HG03432 (cell line): ENCODE data around the gene ARHGEF10L.
"Not testable (repeated sequence)": the region's sequence is repeated elsewhere in the genome, so short reads cannot be mapped to it uniquely, and the experiment has no call there.

Experiments used
- ATAC-seq: cut with Tn5 transposase; IDR thresholded peaks from one replicate; pipeline ENCODE4 v1.9.1; 2021; ENCODE audit warnings: mild to moderate bottlenecking, moderate library complexity; ENCODE audit not compliant: unreplicated experiment

ARHGEF10L gene, protein sequence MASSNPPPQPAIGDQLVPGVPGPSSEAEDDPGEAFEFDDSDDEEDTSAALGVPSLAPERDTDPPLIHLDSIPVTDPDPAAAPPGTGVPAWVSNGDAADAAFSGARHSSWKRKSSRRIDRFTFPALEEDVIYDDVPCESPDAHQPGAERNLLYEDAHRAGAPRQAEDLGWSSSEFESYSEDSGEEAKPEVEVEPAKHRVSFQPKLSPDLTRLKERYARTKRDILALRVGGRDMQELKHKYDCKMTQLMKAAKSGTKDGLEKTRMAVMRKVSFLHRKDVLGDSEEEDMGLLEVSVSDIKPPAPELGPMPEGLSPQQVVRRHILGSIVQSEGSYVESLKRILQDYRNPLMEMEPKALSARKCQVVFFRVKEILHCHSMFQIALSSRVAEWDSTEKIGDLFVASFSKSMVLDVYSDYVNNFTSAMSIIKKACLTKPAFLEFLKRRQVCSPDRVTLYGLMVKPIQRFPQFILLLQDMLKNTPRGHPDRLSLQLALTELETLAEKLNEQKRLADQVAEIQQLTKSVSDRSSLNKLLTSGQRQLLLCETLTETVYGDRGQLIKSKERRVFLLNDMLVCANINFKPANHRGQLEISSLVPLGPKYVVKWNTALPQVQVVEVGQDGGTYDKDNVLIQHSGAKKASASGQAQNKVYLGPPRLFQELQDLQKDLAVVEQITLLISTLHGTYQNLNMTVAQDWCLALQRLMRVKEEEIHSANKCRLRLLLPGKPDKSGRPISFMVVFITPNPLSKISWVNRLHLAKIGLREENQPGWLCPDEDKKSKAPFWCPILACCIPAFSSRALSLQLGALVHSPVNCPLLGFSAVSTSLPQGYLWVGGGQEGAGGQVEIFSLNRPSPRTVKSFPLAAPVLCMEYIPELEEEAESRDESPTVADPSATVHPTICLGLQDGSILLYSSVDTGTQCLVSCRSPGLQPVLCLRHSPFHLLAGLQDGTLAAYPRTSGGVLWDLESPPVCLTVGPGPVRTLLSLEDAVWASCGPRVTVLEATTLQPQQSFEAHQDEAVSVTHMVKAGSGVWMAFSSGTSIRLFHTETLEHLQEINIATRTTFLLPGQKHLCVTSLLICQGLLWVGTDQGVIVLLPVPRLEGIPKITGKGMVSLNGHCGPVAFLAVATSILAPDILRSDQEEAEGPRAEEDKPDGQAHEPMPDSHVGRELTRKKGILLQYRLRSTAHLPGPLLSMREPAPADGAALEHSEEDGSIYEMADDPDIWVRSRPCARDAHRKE (N-terminal part only)

DNA sequence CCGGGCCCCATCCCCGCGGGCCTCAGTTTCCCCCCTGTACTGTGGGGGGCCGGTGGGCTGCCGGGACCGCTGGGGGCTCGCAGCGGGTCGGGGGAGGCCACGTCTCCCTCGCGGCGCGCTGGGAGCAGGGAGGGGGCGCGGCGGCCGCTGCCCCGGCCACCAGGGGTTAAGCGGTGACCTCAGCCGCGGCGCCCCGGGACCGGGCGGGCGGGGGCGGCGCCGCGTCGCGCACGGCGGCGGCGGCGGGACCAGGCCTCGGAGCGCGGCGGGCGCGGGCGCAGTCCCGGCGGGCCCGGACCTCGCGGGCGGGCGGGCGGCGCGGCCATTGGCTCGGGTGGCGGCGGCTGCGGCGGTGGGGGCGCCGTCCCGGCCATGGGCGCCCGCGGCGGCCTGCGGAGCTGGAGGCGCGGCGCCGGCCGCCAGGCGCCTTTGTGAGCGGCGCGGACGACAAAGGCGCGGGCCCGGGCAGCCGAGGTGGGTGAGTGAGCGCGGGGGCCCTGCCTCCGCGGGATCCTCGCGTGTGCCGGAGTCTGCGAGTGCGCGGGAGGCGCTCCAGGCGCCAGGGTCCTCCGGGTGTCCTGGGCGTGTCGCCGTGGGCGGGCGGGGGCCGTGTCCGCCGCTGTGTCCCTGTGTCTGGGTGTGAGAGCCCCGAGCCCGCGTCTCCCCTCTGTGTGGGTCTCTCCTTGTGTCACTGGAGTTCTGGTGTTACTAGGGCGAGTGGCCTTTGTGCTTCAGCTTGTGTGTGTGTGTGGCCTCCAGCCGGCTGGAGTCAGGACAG, at the start of gene ARHGEF10L:
TSS of gene ARHGEF10L (plus strand) at position 222 of the 778 bp plus-strand sequence. CDS start 40,898 bp downstream, outside the sequence.
- no peak for ATAC-seq

DNA sequence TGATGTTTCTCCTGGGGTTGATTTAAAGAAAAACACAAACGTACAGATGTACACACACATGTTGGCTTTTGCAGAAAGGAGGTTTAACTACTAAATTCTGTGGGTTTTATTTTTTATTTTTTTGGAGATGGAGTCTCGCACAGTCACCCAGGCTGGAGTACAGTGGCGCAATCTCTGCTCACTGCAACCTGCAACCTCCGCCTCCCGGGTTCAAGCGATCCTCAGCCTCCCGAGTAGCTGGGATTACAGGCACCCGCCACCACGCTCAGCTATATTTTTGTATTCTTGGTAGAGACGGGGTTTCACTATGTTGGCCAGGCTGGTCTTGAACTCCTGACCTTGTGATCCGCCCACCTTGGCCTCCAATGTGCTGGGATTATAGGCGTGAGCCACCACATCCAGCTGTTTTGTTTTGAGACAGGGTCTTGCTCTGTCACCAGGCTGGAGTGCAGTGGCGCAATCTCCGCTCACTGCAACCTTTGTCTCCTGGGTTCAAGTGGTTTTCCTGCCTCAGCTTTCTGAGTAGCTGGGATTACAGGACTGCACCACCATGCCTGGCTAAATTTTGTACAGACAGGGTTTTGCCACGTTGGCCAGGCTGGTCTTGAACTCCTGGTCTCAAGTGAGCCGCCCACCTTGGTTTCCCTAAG, 49.6 kb upstream of the ARHGEF10L start:
- not testable (repeated sequence) for ATAC-seq

DNA sequence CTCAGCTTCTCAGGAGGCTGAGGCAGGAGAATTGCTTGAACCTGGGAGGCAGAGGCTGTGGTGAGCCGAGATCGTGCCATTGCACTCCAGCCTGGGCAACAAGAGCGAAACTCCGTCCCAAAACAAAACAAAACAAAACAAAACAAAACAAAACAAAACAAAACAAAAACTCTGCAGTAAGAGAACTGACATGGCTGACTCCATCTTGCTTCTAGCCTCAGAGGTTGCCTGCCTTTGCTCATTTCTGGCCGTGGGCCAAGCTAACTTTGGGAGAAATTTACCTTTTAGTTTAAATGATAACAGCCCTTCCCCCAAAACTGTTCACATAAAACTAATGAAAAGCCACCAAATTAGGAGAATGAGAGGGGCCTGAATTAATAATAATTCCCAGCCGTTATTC, 48.8 kb upstream of the ARHGEF10L start:
- ATAC-seq, result not testable (repeated sequence)

DNA sequence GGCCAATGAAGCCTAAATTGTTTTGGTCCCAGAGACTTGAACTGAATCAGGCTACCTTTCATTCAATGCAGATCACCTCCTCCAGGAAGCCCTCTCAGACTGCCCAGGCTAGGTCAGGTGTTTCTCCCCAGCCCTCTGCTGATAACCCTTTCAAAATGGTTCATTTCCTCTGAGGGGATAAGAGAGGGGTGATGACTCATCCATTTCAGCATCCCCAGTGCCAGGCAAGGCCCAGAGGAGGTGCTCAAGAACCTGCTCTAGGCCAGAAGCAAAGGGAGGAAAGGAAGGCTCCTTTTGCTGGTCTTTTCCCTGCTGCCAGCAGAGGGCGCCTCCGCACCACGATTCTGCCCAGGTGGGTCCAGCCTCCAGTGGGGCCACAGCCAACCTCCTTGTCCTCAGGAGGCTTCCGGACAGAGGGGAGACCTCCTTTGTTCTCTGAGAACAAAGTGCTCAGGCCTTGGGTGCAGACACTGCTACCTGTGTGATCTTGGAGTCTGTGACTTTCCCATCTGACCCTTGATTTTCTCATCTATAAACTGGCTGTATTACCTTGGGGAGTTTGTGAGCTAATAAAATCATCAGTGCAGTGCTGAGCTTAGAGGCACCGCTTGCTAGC, 45.3 kb upstream of the ARHGEF10L start:
- no peak for ATAC-seq

DNA sequence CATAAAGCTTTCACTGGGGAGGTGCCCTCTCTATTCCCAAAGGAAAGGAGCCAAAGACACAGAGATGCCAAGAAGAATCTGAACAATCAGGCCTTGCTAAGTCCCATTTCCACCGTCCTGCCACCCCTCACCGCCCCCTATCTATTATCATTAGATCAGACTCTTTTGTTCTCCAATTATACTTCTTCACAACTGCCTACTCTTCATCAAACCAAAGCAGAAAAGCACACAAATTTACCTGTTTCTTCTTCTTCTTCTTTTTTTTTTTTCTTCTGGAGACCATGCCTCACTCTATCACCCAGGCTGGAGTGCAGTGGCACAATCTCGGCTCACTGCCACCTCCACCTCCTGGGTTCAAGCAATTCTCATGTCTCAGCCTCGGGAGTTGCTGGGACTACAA, 43.1 kb upstream of the ARHGEF10L start:
- ATAC-seq, result no peak

DNA sequence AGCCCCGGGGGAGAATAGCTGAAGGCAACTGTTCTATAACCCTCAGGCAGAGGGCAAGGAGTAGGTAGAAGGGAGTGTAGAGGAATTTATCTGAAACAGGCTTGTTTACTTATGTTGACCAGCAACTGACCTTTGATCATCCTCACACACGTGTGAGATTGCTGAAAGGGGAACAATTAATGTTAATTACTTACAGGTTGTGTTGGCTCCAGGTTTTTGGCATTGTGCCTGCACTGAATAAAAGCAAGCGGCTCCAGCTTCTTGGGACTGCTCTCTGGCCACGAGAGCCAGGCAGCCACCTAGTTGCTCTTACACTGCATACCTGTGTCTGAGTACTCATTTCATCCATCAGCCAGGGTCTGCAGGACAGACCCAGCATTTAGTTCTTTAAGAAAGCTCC, 41.3 kb upstream of the ARHGEF10L start:
- ATAC-seq, result no peak

DNA sequence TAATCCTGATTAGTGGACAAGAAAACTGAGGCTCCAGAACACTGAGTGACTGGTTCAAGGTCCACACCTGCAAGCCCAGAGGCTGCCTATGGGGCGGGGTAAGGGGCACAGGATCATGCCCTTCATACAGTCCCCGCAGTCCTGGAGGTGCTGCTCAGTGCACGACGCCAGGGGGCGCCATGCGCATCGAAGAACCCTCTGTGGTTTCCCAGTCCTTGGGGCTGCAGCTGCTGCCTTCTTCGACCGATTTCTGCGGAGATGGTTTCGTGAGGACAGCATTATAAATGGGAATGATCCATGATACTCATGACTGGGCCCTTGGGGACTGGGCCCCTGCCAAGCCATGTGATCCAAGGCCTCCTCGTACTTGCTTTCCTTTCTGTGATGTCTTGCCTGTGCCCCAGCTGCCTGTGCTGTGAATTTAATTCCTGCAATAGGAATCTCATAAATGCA, 37.1 kb upstream of the ARHGEF10L start:
- ATAC-seq, result no peak

DNA sequence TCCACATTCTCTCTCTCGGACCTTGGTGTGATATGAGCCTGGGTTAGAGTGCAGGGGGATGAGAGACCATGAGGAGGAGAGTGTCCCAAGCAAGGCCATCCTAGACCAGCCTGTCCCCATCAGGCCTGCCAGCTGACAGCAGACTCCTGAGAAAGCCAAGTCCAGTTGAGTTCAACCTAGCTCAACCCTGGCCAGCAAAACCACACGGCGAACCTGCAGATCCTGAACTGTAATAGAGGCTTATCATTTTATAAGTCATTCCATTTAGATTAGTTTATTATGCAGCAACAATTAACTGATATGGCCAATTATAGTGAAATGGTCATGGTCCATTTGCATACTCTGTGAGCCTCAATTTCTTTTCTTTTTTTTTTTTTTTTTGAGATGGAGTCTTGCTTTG, 36.4 kb upstream of the ARHGEF10L start:
- ATAC-seq, result no peak

DNA sequence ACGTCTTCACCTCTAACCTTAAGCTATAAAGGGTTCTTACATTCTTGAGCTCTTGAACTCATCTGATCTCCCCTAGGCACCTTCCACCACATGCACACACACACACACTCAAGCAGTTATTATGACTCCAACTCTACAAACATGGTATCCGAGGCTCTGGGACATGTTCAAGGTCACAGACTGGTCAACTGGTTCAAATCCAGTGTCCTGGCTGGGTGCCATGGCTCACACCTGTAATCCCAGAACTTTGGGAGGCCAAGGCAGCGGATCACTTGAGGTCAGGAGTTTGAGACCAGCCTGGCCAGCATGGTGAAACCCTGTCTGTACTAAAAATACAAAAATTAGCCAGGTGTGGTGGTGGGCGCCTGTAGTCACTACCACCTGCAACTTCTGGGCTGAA, 32.3 kb upstream of the ARHGEF10L start:
- not testable (repeated sequence) for ATAC-seq

DNA sequence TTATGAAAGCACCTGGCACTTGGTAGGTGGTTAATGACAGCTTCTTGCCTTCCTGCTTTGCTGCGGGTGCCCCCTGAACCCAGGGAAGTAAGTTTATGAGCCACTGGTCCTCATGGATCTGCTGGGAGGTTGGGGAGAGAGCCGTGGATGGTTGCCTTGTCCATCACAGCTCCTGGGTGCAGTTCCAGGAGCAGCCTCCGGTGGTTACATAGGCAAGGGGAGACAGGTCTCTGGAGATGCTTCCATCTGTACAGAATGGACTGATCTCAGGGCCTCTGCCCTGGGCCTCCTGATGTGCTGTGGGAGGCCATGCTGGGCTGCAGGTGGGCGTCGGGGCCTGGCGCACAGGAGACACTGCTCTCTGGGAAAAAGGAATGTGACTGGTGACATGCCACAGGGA, 31.6 kb upstream of the ARHGEF10L start:
- no peak for ATAC-seq

DNA sequence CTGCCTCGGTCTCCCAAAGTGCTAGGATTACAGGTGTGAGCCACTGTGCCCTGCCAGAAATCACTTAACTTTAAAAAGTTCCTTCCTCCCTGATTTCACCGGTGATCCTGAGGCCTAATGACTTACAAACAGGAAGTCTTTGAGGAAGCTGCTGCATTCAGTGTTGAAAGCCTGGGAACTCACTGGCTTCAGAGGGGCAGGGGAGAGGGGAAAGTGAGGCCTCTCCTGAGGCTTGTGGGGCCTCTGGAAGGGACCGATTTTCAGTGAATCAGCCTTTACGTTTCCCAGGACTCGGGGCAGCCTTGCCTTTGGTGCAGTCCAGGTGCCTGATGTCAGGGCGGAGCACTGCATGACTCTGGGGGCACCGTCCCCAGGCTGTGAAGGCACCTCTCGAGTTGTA, 30.1 kb upstream of the ARHGEF10L start:
- ATAC-seq, result no peak

DNA sequence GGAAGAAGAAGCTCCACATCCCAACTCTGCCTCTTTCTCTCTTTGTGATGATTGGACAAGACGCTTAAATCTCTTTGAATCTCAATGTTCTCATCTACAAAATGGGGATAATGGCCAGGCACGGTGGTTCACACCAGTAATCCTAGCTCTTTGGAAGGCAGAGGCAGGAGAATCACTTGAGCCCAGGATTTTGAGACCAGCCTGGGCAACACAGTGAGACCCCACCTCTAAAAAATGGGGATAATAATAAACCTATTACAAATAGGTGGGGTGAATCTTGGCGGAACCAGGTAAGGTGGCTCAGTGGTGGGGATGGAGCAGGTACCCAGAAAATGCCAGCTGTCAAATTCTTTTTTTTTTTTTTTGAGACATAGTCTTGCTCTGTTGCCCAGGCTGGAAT, 29.4 kb upstream of the ARHGEF10L start:
- no peak for ATAC-seq

DNA sequence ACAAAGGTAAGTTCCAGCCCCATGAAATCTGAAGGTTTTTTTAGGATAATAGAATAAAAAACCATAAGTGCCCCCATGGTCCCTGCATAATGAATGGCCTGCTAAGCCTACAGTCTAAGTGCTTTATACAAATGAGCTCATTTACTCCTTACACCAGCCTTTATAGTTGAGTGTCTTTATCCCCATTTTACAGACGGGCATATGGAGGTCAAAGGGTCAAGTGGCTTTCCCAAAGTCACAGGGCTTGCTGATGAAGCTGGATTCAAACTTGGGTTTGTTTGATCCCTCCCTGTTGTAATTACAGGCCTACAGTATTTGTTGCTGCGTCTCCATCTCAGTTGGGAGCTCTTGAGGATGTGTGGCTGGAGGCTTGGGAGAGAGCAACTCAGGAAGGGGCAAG, 28.3 kb upstream of the ARHGEF10L start:
- no peak for ATAC-seq

DNA sequence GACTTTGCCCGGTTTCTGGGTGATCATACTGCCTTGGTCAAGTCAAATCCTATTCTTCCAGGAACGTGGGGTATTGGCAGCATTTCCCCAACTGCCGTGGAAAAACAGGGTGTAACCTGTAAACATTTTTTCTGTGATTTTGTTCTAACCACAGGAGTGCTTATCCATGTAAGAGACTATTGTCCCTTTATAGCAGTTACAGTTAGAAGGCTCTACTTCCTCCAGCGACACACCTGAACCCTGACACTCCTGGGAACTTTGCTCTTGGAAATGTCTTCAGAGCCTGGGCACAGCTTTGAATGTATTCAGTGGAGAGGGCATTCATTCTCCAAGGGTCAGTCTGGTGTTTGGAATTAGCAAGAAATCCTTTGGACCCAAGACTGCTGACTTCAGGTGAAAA, 26.4 kb upstream of the ARHGEF10L start:
- ATAC-seq, result no peak

DNA sequence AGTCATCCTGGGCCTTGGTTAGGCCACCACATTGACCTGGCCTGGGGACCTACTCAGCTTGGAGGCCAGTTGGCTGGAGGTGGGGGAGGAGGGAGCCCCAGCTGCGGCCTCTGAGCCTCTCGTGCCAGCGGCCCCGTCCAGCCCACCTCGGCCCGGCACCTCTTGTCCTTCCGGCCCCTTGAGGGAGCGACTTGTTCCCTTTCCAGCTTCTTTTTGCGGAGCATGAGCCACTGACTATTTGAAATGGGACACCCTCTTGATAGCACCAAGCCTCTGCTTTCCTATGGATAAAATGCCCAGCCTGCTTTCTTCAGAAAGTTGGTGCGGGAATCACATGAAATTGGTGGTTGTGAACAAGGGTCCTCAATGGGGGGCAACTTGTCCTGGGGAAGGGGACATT, 24.7 kb upstream of the ARHGEF10L start:
- no peak for ATAC-seq

DNA sequence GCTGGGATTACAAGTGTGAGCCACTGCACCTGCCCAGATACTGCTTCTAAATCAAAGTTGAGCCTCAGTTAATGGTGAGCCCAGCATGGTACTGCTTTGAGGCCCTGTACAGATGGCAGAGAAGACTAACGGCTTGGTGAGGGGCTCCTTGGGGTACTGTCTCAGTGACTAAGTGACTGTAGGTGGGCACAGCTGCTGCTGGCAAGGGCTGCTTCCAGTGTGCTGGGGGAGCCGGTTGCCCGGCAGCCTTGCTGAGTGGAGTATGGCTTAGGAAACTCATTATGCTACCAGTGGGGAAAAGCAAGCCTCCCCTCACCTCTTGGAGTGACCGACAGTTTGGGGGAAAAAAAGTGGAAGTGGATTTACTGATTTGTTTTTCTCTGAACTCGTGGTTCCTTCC, 23.6 kb upstream of the ARHGEF10L start:
- no peak for ATAC-seq

DNA sequence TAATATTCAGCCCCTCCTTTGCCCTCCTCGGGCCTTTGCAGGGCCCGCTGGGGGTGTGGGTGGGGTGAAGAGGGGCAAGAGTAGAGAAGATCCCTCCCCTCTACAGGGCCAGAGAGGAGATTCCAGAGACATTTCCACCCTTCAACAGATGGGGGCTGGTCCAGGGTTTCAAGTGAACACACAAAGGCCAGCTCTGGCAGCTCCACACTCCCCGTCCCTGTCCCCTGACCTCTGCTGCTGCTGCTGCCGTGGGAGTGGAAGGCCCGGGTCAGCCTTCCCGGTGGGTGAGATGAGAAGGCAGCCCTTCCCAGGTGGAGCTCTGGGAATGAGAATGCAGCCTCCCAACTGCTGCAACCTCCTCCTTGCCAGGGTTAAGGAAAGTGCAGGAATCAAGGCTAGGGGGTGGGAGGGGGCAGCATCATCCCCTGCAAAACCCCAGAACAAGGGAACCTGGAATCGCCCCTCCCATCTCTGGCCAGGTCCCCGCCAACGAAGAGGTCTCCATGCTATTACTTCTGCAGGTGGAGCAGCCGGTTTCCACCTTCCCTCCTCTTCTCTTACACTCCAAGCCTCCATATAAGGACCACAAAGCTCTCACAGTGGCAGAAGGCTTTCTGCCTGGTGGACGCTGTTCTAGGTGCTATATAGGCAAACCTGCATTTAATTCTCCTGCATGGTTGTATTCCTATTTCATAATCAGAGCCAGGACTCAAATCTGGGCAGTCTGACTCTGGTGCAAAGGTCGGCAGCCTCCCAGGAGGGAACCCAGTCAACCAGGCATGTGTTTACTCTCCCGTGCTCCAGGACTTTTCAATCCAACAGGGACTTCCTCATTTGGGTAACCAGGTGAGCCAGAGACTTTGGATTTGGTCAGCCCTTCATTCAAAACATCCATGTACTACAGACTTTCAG, 22.9 kb upstream of the ARHGEF10L start:
- ATAC-seq, result no peak

DNA sequence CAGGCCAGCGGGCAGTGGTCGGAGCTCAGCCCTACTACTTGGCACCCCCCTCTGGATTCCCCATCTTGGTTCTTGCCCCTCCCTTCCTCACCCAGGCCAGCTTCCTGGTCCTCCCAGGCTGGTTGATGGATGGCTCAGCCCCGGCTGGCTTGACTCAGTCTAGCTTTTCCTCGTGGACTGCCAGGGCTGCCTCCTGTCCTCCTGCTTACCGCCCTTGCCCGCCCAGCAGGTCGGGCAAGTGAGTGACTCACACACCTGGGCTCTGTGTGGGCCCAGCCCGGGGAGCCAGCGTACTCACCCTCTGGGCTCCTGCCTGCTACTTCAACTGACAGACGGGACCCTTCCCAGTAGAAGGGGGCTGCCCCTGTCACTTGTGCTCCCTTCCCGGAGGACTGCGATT, 19.5 kb upstream of the ARHGEF10L start:
- ATAC-seq, result no peak
